ENCODE measurements around the gene NR6A1. TPM values are rescaled to one million over a fixed set of nuclear protein-coding genes. Genes with fewer than 3 reads are reported as not detected.

The NR6A1 gene
- total RNA-seq, 4 donors from 2014 or later = 1.7 to 8.4 (median 5.5) TPM

DNA sequence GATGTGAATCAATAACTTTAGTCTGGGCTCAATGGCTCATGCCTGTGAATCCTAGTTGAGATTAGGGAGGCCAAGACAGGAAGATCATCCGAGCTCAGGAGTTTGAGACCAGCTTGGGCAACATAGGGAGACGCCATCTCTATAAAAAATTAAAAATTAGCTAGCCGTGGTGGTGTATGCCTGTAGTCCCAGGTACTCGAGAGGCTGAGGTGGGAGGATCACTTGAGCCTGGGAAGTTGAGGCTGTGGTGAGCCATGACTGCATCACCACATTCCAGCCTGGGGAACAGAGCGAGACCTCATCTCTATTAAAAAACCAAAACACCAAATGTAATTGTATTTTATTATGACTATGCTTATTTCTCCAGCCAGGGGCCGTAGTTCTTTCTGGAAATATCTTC, 194.4 kb downstream of the NR6A1 start:
- 88 to 91% methylated on average over 6 of the region's 6 CpGs for WGBS, 2 donors
- Histone ChIP-seq H3K4me3 (no peak overlapping the region), H3K9me3 (no peaks in the 10 kb centered on the region), H3K4me1 (no peaks in the 10 kb centered on the region), H3K27me3 (no peaks in the 10 kb centered on the region), H3K27ac (no peak overlapping the region), H3K36me3 (no peaks in the 10 kb centered on the region)
- no peak for DNase-seq (ENCODE audit: low spot score in 2 of 2)
- no peak for TF ChIP-seq EP300 (IDR thresholded peaks at IDR 0.05)
- TF ChIP-seq, protein P1, sequence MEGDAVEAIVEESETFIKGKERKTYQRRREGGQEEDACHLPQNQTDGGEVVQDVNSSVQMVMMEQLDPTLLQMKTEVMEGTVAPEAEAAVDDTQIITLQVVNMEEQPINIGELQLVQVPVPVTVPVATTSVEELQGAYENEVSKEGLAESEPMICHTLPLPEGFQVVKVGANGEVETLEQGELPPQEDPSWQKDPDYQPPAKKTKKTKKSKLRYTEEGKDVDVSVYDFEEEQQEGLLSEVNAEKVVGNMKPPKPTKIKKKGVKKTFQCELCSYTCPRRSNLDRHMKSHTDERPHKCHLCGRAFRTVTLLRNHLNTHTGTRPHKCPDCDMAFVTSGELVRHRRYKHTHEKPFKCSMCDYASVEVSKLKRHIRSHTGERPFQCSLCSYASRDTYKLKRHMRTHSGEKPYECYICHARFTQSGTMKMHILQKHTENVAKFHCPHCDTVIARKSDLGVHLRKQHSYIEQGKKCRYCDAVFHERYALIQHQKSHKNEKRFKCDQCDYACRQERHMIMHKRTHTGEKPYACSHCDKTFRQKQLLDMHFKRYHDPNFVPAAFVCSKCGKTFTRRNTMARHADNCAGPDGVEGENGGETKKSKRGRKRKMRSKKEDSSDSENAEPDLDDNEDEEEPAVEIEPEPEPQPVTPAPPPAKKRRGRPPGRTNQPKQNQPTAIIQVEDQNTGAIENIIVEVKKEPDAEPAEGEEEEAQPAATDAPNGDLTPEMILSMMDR (IDR thresholded peaks at IDR 0.05) = no peak
- no peak for TF ChIP-seq POLR2A (IDR thresholded peaks at IDR 0.05)

DNA sequence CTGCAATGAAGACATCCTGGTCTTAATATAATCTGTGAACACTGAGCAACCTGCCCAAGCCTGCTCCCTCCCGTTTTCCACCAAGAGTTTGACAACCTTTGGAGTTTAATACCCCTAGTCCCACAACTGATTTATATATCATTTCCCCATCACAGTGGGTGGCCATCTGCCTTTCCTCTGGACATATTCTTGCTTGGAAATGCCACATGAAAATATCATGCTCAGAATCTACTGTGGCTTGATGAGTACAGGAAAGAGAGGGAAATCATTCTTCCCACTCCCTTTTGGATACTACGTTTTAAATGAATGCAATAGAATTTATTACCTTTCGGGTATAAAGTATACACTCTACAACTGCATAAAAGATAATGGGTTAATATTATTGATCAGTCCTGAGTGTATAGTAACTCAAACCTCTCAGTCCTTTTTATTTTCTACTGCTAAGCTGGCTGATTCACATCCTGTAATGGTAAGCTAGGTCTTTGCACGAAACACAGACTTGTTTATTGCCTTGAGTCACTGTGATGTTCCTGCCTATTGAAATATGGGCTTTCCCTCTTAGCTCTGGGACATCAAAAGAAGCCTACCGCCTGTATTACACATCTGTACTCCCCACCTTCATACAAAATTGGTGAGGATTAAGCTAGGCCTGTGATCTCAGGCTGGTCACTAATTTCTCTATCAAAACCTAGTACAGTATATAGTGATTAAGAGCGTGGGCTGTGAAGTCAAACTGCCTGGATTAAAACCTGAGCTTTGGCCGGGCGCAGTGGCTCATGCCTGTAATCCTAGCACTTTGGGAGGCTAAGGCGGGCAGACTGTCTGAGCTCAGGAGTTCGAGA, 196.4 kb downstream of the NR6A1 start:
- no peaks in the 10 kb centered on the region for H3K4me1 ChIP-seq
- no peak overlapping the region for H3K27ac ChIP-seq
- H3K36me3 ChIP-seq = no peaks in the 10 kb centered on the region
- no peaks in the 10 kb centered on the region for H3K9me3 ChIP-seq
- no peaks in the 10 kb centered on the region for H3K27me3 ChIP-seq
- 73 to 83% methylated on average over 10 of the region's 10 CpGs for WGBS, 2 donors
- DNase-seq (ENCODE audit: low spot score in 2 of 2) = no peak
- no peak for TF ChIP-seq EP300 (IDR thresholded peaks at IDR 0.05)
- TF ChIP-seq, protein P1 (IDR thresholded peaks at IDR 0.05) = no peak
- no peak for TF ChIP-seq POLR2A (IDR thresholded peaks at IDR 0.05)
- no peak overlapping the region for H3K4me3 ChIP-seq

DNA sequence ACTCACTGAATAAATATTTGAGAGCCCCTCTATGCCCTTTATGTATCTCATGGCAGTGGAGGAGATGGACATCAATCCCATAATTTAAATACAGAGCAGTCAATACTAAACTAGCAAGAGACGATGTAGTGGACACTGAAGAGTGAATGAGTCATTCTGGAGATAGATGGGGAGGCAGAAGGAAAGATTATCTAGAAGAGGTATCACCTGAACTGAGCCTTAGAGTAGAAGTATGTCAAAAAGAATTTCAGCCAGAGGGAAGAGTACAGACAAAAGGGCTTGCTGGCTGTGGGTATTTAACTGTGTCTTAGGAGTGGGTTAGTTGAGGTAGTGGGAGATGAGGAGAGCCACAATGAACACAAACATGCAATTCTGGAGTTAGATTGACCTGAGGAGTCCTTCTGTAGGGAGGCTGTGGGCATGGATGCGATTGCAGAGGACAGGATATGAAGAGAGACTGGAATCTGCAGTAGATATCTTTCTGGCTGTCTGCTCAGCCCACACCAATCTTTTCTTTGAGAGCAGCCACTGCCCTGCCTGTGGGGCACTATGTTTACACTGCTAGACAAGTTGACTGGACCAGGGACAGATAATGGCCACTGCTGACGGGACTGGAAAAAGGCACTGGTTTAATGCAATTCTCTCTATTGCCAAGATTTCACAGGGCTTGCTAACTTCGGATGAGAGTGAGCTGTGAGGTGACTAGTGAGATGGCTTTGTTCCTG, 200.0 kb downstream of the NR6A1 start:
- H3K27me3 ChIP-seq = no peaks in the 10 kb centered on the region
- no peaks in the 10 kb centered on the region for H3K4me1 ChIP-seq
- no peak for DNase-seq (ENCODE audit: low spot score in 2 of 2)
- 79 to 80% methylated on average over 4 of the region's 4 CpGs for WGBS, 2 donors
- TF ChIP-seq POLR2A (IDR thresholded peaks at IDR 0.05) = no peak
- TF ChIP-seq, protein P1 (IDR thresholded peaks at IDR 0.05) = no peak
- no peak for TF ChIP-seq EP300 (IDR thresholded peaks at IDR 0.05)
- no peaks in the 10 kb centered on the region for H3K9me3 ChIP-seq
- no peaks in the 10 kb centered on the region for H3K36me3 ChIP-seq
- H3K27ac ChIP-seq = no peak overlapping the region
- H3K4me3 ChIP-seq = no peak overlapping the region

DNA sequence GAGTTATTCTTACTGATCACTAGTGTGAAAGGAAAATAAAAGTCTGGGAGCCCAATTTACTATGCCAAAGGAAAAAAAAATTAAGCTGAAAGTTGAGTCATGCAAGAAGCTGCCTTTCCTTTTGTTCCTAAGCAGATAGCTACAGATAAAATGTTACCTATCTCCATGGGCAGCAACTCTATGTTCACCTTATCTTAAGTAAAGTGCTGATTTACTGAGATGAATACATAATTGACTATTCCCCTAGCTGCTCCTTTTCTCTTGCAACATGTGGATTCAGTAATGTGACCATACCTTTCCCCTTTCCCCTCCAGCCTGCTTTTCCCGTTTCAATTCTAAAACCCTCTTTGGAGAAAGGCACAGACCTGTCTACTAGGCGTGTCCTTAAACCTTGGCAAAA, 201.2 kb downstream of the NR6A1 start:
- Histone ChIP-seq H3K27me3 (no peaks in the 10 kb centered on the region), H3K36me3 (no peaks in the 10 kb centered on the region), H3K4me3 (no peak overlapping the region), H3K4me1 (no peaks in the 10 kb centered on the region), H3K27ac (no peak overlapping the region), H3K9me3 (no peaks in the 10 kb centered on the region)
- no peak for DNase-seq (ENCODE audit: low spot score in 2 of 2)
- TF ChIP-seq POLR2A (IDR thresholded peaks at IDR 0.05) (no peak), EP300 (IDR thresholded peaks at IDR 0.05) (no peak)
- TF ChIP-seq, protein P1 (IDR thresholded peaks at IDR 0.05) = no peak
- WGBS, 2 donors = 79 to 84% methylated on average over 2 of the region's 2 CpGs

DNA sequence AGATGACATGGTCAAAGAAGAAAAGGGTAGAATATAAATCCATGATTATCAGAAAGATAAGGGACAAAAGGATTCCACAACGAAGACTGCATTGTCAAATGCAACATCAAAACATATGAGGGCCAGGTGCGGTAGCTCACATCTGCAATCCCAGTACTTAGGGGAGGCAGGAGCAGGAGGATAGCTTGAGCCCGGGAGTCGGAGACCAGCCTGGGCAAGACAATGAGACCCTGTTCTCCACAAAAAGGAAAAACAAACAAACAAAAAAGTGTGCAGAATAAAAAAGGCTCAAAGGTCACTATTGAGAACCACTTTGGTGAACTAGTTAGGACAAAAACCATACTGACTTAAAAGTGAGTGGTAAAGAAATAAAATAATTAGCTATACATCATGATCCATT, 203.7 kb downstream of the NR6A1 start:
- 56% methylated on average over 4 of the region's 4 CpGs for WGBS, 2 donors
- no peaks in the 10 kb centered on the region for H3K9me3 ChIP-seq
- no peak overlapping the region for H3K4me3 ChIP-seq
- DNase-seq (ENCODE audit: low spot score in 2 of 2) = no peak
- no peaks in the 10 kb centered on the region for H3K4me1 ChIP-seq
- no peaks in the 10 kb centered on the region for H3K27me3 ChIP-seq
- TF ChIP-seq EP300 (IDR thresholded peaks at IDR 0.05) = no peak
- TF ChIP-seq, protein P1 (IDR thresholded peaks at IDR 0.05) = no peak
- TF ChIP-seq POLR2A (IDR thresholded peaks at IDR 0.05) = no peak
- no peaks in the 10 kb centered on the region for H3K36me3 ChIP-seq
- no peak overlapping the region for H3K27ac ChIP-seq
